Mucosa of rectum (tissue), 2 donors: ENCODE data around the gene TXNDC17.
A peak's percentile ranks its signal among the peaks of the same experiment; 100 is the strongest.

Experiments used
- H3K27ac ChIP-seq, 2 donors: one replicate each; pipeline ENCODE4 v1.7.0; 2013; ENCODE audit warnings: inconsistent platforms in 2 of 2, low read depth in 2 of 2, low read length in 2 of 2
- H3K27me3 ChIP-seq, 2 donors: one replicate each; pipeline ENCODE4 v1.7.0; 2013; ENCODE audit warnings: low read length in 2 of 2; ENCODE audit not compliant: control insufficient read depth in 2 of 2, insufficient read depth in 2 of 2
- H3K36me3 ChIP-seq, 2 donors: one replicate each; pipeline ENCODE4 v1.7.0; 2013; ENCODE audit warnings: low read length in 2 of 2; ENCODE audit not compliant: control insufficient read depth in 2 of 2, insufficient read depth in 2 of 2
- H3K4me1 ChIP-seq, 2 donors: one replicate each; pipeline ENCODE4 v1.7.0; 2013; ENCODE audit warnings: low read length in 2 of 2, mild to moderate bottlenecking in 1 of 2; ENCODE audit not compliant: control insufficient read depth in 2 of 2, insufficient read depth in 2 of 2
- H3K4me3 ChIP-seq, 2 donors: one replicate each; pipeline ENCODE4 v1.7.0; 2013; ENCODE audit warnings: low read length in 2 of 2
- H3K9ac ChIP-seq, 2 donors: one replicate each; pipeline ENCODE4 v1.7.0; 2013; ENCODE audit warnings: low read length in 2 of 2, low read depth in 1 of 2, mild to moderate bottlenecking in 1 of 2
- H3K9me3 ChIP-seq, 2 donors: one replicate each; pipeline ENCODE4 v1.7.0; 2013; ENCODE audit warnings: low read length in 2 of 2; ENCODE audit not compliant: control insufficient read depth in 2 of 2
- donor health status: healthy.
- donor health status: Normal muscosa, but diverticular disease.

TXNDC17 gene

DNA sequence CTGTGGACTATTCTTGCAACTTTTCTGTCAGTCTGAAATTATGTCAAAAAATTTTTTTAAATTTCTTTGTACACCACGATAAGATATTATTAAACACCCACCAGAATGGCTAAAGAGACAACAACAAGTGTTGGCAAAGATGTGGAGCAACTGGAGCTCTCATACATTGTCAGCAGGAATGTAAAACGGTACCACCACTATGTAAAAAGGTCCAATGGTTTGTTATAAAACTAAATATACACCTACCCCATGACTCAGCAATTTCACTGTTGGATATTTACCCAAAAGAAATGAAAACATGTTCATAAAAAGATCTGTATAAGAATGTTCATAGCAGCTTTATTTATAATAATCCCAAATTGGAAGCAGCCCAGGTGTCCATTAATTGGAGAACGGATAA, 7.6 kb upstream of the TXNDC17 start:
- Histone ChIP-seq H3K9me3 (no peaks in the 10 kb centered on the region), H3K27me3 (no peaks in the 10 kb centered on the region), H3K4me3 (no peak overlapping the region), H3K4me1 (peaks cover 5 to 8% of the 10 kb centered on the region in 2 donors), H3K36me3 (peaks cover 9 to 28% of the 10 kb centered on the region in 2 donors), H3K27ac (no peak overlapping the region), H3K9ac (no peak overlapping the region)

DNA sequence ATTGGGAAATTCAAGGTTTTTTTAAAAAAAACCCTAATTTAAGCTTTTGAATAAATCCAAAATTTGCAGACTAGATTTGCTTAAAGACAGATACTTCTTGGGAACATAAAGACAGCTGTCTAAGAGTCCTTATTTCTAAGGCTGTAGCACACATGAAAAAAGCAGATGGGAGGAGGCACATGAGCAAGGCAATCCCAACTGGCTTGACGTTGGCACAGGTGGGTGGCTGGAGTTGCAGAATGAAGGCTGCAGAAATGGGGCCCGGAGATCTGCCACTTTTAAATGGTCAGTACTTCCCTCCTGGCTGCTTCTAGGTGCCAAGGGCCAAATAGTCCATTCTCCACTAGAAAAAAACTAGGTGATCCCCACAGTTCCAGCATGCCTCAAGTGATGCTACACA, 4.8 kb upstream of the TXNDC17 start:
- no peaks in the 10 kb centered on the region for H3K9me3 ChIP-seq
- peaks cover 9 to 24% of the 10 kb centered on the region in 2 donors for H3K36me3 ChIP-seq
- peaks cover 13 to 18% of the 10 kb centered on the region in 2 donors for H3K4me1 ChIP-seq
- H3K27me3 ChIP-seq = no peaks in the 10 kb centered on the region
- no peak overlapping the region for H3K27ac ChIP-seq
- H3K4me3 ChIP-seq = no peak overlapping the region
- H3K9ac ChIP-seq = no peak overlapping the region

DNA sequence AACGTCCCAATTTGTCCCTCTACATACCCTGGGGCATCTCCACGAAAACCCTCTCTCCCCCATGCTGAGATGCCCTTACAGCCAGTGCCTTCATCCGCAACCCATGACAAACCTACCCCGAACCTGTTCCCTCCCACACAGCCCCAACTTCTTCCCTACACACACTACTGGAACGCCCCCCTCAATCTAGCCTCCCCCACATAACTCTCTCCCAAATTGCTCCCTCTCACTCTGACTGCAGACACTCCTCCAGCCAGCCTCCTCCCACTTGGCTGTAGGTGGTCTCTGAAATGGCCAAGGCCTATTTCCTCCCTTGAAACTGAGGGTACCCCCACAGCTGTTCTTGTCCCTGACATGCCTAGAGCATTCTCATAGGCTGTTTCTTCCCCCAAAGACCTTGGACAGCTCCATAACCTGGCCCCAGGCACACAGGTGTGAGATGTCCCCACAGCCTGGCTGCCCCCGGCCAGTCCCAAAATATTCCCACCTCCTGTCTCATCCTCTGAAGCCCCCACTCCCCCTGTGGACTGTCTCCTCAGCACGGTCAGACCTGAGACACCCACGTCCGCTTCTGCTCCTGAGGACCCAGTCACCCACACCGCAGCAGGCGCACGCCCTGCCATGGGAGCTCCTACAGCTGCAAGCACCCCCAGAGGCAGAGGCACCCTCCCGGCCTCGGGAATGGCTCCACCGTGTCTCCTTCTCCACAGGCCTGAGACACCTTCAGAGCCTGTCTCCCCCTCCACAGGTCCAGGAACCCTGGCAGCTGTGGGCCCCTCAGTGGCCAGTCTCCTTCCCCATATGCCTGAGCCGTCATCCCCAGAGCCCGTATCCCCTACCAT, 4.0 kb upstream of the TXNDC17 start:
- Histone ChIP-seq H3K4me3 (no peak overlapping the region), H3K4me1 (peaks cover 17 to 24% of the 10 kb centered on the region in 2 donors), H3K27me3 (no peaks in the 10 kb centered on the region), H3K36me3 (peaks cover 9 to 20% of the 10 kb centered on the region in 2 donors), H3K9me3 (no peaks in the 10 kb centered on the region), H3K27ac (no peak overlapping the region), H3K9ac (no peak overlapping the region)

DNA sequence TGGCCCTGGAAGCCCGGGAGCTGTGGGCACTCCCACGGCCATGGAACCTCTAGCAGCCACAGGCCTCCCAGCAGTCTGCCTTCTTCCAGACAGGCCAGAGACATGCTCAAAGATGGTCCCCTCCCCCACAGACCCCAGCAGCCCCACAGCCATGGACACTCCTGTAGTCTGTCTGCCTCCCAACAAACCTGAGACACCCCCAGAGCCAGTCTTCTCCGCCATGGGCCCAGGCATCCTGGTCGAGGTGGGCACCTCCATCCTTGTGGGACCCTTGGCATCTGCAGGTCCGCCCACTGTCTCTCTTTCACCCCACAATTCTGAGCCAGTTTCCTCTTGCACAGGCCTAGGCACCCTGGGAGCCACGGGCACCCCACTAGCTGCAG, 3.4 kb upstream of the TXNDC17 start:
- H3K36me3 ChIP-seq = peaks cover 3 to 17% of the 10 kb centered on the region in 2 donors
- H3K9ac ChIP-seq = no peak overlapping the region
- no peaks in the 10 kb centered on the region for H3K27me3 ChIP-seq
- no peaks in the 10 kb centered on the region for H3K9me3 ChIP-seq
- no peak overlapping the region for H3K4me3 ChIP-seq
- H3K27ac ChIP-seq = no peak overlapping the region
- H3K4me1 ChIP-seq = peaks cover 18 to 30% of the 10 kb centered on the region in 2 donors

DNA sequence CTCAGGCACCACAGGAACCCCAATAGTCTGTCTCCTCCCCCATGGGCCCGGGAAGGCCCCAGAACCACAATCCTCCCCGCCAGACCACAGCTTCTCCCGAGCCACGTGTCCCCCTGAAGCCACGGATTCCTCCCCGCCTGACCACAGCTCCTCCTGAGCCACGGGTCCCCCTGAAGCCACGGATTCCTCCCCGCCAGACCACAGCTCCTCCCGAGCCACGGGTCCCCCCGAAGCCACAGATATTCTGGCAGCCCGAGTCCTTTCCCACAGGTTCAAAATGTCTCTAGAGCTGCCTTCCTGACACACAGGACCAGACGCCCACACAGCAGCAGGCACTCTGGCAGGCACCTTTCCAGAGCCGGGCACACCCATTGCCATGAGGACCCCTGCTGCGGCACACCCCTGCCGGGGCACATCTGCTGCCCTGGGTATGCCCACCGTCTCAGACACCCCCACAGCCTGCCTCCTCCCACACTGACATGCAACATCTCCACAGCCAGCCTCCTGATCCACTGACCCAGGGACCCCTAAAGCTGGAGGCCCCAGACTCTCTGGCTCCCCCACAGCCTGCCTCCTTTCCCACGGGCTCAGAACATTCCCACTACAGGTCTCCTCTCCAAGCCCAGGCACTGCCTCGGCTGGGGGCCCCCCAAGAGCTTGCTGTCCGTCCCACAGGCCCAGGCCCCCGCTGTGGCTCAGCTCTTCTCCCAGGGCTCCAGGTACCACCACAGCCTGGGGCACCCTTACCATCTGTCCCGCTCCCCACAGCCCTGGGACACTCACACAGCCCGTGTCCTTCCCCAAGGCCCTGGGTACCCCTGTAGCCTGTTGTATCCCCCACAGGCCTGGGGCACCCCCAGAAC, 2.6 kb upstream of the TXNDC17 start:
- H3K4me3 ChIP-seq = peak overlapping the region in 1 of 2 donors; percentile 94

DNA sequence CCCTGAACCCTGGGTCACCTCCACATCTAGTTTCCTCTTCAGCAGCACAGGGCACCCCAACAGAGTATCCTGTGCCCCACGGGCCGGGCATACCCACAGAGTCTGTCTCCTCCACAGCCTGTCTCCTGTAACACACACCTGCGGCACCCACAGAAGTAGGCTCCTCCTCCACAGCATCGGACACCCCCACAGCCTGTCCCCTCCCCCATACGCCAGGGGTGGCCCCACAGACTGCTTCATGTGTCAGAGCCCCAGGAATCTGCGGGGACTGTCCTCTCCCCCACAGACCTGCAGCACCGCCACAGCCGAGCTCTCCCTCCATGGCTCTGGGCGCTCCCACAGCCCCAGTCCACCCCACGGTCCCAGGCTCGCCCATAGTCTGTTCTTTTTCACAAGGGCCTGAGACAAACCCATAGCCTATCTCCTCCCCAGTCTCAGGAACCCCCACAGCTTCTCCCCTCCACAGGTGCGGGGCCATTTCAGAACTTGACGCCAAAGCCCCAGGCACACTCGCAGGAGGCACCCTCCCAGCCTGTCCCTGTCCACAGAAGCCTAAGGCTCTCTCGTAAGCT, 1.8 kb upstream of the TXNDC17 start:
- H3K4me1 ChIP-seq = peaks cover 18 to 31% of the 10 kb centered on the region in 2 donors
- H3K27me3 ChIP-seq = no peaks in the 10 kb centered on the region
- no peak overlapping the region for H3K27ac ChIP-seq
- H3K9me3 ChIP-seq = no peaks in the 10 kb centered on the region
- H3K36me3 ChIP-seq = peaks cover 2 to 14% of the 10 kb centered on the region in 2 donors
- H3K4me3 ChIP-seq = peak overlapping the region; percentile 91 to 94
- H3K9ac ChIP-seq = peak overlapping the region; percentile 66 to 85

More for the DNA sequence above, 2.6 kb upstream of the TXNDC17 start:
- no peak overlapping the region for H3K27ac ChIP-seq
- no peaks in the 10 kb centered on the region for H3K9me3 ChIP-seq
- no peaks in the 10 kb centered on the region for H3K27me3 ChIP-seq
- peaks cover 2 to 14% of the 10 kb centered on the region in 2 donors for H3K36me3 ChIP-seq
- H3K4me1 ChIP-seq = peaks cover 18 to 31% of the 10 kb centered on the region in 2 donors
- H3K9ac ChIP-seq = no peak overlapping the region

DNA sequence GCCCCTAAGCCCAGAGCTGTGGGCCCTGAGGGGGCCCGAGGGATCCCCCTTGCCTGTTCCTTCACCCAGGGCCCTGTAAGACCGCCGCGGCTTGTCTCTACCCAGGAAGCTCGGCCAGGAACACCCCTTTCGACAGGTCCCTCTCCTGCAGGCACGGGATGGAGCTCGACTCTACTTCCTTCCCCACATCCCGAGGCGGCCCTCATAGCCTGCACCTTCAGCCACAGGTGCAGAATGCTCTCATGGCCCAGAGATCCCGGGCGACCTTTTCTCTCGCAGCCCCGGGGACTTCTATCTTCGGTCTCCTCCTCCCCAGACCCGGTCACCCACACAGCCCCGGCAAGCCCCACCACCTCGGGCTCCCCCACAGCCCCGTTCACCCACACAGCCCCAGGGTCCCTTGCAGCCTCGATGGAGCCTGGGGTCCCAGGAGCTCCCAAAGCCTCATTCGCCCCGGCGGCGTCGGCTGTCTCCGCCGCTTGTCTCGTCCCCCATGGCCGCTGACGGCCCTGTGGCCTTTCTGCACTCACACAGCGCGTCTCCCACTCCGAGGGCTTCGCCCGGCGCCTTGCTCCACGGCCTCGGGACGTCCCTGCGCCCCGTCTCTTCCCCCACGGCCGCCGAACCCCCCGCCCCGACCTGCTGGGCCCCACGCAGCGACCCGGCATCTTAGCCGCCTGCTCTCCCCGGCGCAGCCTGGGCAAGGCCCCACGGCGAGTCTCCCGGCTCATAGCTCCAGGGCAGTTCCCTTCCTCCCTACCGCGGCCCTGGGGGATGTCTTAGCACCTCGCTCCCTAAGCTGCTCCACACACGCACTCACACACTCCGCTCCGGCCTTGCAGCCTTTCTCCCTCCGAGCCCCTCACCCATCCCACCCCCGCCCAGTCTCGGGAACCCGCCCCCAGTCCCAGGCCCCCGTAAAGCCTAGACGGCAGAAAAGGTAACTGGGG, 999 bp upstream of the TXNDC17 start:
- Histone ChIP-seq H3K9me3 (no peaks in the 10 kb centered on the region), H3K4me1 (peaks cover 18 to 31% of the 10 kb centered on the region in 2 donors), H3K27me3 (no peaks in the 10 kb centered on the region), H3K27ac (peak overlapping the region; percentile 85 to 94), H3K9ac (peak overlapping the region; percentile 85 to 97), H3K4me3 (peak overlapping the region; percentile 91 to 94), H3K36me3 (peaks cover 2 to 22% of the 10 kb centered on the region in 2 donors)

DNA sequence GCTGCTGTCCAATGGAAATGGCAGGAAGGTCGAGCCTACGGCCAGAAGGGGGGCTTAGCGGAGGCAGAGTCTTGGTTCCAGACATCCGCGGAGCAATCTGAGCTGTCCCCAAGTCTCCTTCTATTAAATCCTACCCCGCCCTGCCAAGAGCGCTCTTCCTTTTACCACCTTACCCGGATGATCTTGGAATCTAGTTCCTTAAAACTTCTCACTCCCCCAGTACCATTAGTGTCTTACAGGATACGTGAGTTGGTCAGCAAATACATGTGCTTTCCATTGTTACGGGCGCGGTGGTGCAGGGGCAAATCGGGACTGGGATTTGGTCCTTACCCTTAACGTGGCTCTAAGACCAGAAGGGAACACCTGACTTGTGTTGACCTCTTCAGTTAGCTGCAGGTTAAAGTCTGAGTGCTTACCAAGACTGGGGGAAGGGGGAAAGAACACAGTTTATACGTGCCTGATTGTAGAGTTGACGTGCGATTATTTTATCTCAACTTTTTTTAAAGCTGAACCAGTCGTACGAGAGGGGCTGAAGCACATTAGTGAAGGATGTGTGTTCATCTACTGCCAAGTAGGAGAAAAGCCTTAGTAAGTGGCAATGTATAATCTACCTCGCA, 495 bp downstream of the TXNDC17 start:
- peak overlapping the region; percentile 85 to 94 for H3K27ac ChIP-seq
- peaks cover 6 to 30% of the 10 kb centered on the region in 2 donors for H3K36me3 ChIP-seq
- no peaks in the 10 kb centered on the region for H3K9me3 ChIP-seq
- H3K4me1 ChIP-seq = peaks cover 13 to 25% of the 10 kb centered on the region in 2 donors
- peak overlapping the region; percentile 85 to 97 for H3K9ac ChIP-seq
- H3K4me3 ChIP-seq = peak overlapping the region; percentile 91 to 94
- no peaks in the 10 kb centered on the region for H3K27me3 ChIP-seq

DNA sequence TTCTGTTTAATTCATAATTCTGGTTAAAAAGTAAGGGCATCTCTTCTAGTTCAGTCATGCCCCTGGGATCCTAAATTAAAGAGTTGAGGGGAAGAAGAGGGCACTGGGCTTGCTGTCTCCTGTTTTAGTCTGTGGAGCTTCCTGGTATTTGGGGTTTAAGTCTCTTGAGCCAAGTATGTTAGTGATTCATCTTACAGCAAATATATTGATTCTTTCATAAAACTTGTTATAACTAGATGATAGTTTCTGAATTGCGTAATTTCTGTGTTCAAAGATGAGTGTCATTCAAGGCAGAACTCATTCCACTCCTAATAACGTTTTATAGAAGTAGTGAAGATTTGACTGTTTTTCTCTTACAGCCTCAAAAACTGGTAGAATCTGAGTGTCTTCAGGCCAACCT, 1.7 kb downstream of the TXNDC17 start:
- no peaks in the 10 kb centered on the region for H3K9me3 ChIP-seq
- no peak overlapping the region for H3K27ac ChIP-seq
- no peaks in the 10 kb centered on the region for H3K27me3 ChIP-seq
- peaks cover 13 to 32% of the 10 kb centered on the region in 2 donors for H3K36me3 ChIP-seq
- no peak overlapping the region for H3K9ac ChIP-seq
- peak overlapping the region in 1 of 2 donors; percentile 10 for H3K4me3 ChIP-seq
- peaks cover 13 to 23% of the 10 kb centered on the region in 2 donors for H3K4me1 ChIP-seq
